ENCODE data around the gene AGMO.

DNA sequence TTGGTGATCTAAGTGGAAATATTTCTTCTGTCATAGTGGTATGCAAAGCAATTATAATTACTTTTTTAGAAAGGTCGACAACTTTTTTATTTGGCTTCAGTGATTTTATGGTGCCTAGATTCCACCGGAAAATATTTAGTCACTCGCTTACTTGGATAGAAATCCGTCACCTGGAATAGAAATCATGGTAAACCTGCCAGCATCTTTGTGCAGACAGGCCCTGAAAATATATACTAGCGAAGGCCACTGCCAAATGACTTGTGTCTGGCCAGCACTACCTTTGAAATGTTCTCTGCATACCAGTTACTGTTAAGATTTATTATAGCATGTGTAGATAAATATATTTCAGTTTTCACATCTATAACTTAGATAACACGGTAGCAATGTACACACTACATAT is 226.4 kb downstream of the AGMO start:
- TF ChIP-seq, protein P1, sequence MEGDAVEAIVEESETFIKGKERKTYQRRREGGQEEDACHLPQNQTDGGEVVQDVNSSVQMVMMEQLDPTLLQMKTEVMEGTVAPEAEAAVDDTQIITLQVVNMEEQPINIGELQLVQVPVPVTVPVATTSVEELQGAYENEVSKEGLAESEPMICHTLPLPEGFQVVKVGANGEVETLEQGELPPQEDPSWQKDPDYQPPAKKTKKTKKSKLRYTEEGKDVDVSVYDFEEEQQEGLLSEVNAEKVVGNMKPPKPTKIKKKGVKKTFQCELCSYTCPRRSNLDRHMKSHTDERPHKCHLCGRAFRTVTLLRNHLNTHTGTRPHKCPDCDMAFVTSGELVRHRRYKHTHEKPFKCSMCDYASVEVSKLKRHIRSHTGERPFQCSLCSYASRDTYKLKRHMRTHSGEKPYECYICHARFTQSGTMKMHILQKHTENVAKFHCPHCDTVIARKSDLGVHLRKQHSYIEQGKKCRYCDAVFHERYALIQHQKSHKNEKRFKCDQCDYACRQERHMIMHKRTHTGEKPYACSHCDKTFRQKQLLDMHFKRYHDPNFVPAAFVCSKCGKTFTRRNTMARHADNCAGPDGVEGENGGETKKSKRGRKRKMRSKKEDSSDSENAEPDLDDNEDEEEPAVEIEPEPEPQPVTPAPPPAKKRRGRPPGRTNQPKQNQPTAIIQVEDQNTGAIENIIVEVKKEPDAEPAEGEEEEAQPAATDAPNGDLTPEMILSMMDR (conservative IDR thresholded peaks at IDR 0.05; ENCODE audit: low read depth in 2 of 2), result no peak
- TF ChIP-seq CREB1 (CRISPR knock-in tag; IDR thresholded peaks at IDR 0.05; ENCODE audit: low read depth), result no peak
- no peak for TF ChIP-seq EZH2 (IDR thresholded peaks at IDR 0.05; ENCODE audit: low read depth, unreplicated experiment)
- no peak for TF ChIP-seq POLR2AphosphoS5 (IDR thresholded peaks at IDR 0.05; ENCODE audit: low read depth)
- TF ChIP-seq, protein P2, sequence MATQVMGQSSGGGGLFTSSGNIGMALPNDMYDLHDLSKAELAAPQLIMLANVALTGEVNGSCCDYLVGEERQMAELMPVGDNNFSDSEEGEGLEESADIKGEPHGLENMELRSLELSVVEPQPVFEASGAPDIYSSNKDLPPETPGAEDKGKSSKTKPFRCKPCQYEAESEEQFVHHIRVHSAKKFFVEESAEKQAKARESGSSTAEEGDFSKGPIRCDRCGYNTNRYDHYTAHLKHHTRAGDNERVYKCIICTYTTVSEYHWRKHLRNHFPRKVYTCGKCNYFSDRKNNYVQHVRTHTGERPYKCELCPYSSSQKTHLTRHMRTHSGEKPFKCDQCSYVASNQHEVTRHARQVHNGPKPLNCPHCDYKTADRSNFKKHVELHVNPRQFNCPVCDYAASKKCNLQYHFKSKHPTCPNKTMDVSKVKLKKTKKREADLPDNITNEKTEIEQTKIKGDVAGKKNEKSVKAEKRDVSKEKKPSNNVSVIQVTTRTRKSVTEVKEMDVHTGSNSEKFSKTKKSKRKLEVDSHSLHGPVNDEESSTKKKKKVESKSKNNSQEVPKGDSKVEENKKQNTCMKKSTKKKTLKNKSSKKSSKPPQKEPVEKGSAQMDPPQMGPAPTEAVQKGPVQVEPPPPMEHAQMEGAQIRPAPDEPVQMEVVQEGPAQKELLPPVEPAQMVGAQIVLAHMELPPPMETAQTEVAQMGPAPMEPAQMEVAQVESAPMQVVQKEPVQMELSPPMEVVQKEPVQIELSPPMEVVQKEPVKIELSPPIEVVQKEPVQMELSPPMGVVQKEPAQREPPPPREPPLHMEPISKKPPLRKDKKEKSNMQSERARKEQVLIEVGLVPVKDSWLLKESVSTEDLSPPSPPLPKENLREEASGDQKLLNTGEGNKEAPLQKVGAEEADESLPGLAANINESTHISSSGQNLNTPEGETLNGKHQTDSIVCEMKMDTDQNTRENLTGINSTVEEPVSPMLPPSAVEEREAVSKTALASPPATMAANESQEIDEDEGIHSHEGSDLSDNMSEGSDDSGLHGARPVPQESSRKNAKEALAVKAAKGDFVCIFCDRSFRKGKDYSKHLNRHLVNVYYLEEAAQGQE (IDR thresholded peaks at IDR 0.05; ENCODE audit: unreplicated experiment), result no peak
